Endothelial cell of umbilical vein (primary cell): ENCODE measurements around the gene CNTD1. TPM values are rescaled to one million over a fixed set of nuclear protein-coding genes. Genes with fewer than 3 reads are reported as not detected.

Experiments
- BruUV-seq: library from RNA; stranded (reverse); fragments of 400-500 nt; replicated peaks from 2 replicates; lab custom pipeline; 2021; lab: Mats Ljungman, UMichigan
- CTCF ChIA-PET: fragments of 300-600, 350-600 bp; sonication (Branson Sonifier 250); formaldehyde crosslinking; loops from one replicate; lab custom pipeline; 2021; ENCODE audit warnings: antibody characterized with exemption, inconsistent platforms; lab: Charles Lee
- POLR2A ChIA-PET: fragments of 300-600, 350-600 bp; sonication (Branson Sonifier 250); formaldehyde crosslinking; loops from one replicate; lab custom pipeline; 2021; ENCODE audit warnings: antibody characterized with exemption, inconsistent platforms; lab: Charles Lee
- DNase-seq: peaks from one replicate; pipeline ENCODE4 v3.0.0-alpha.2; 2011; ENCODE audit warnings: low read depth, low spot score
- FAIRE-seq: peaks from 2 replicates; lab custom pipeline; 2011; peaks lifted over from hg19 to GRCh38; lab: Jason Lieb, UNC
- H2AFZ ChIP-seq: 2 replicates; pipeline ENCODE4 v1.6.0; 2012; ENCODE audit warnings: low read depth, low read length, control low read depth, inconsistent platforms
- H3K27ac ChIP-seq: 2 replicates; pipeline ENCODE4 v1.5.1; 2011; ENCODE audit warnings: low read depth, mild to moderate bottlenecking, control low read depth, low read length, moderate library complexity; ENCODE audit not compliant: insufficient read depth
- H3K27me3 ChIP-seq, 2 experiments: 2 replicates each; pipeline versions ENCODE4 v1.6.0 to v1.6.1; 2011; ENCODE audit warnings: low read length in 2 of 2, mixed read lengths in 1 of 2; ENCODE audit not compliant: control insufficient read depth in 2 of 2, insufficient read depth in 2 of 2
- H3K36me3 ChIP-seq, 2 experiments: 2 replicates in 1 of 2; 3 replicates in 1 of 2; pipeline ENCODE4 v1.5.1; 2011; ENCODE audit warnings: low read length in 2 of 2, mild to moderate bottlenecking in 1 of 2, moderate library complexity in 1 of 2; ENCODE audit not compliant: control insufficient read depth in 2 of 2, insufficient read depth in 2 of 2; ENCODE audit errors: extremely low read depth in 1 of 2
- H3K4me1 ChIP-seq: 3 replicates; pipeline ENCODE4 v1.5.1; 2011; ENCODE audit warnings: mild to moderate bottlenecking, low read length; ENCODE audit not compliant: control insufficient read depth, insufficient read depth; ENCODE audit errors: extremely low read depth
- H3K4me2 ChIP-seq: 2 replicates; pipeline ENCODE4 v1.6.1; 2011; ENCODE audit warnings: low read length, control low read depth, mixed read lengths; ENCODE audit not compliant: insufficient read depth
- H3K4me3 ChIP-seq, 3 experiments: fragments of 200-600 bp in 1 of 3; sonication (generic), shearing (Covaris generic) in 1 of 3; replicated peaks in 1 of 3; 2 replicates each; pipeline ENCODE4 v1.5.1; 2011 to 2016; ENCODE audit warnings: control low read depth in 3 of 3, low read length in 3 of 3, mild to moderate bottlenecking in 2 of 3, inconsistent platforms in 1 of 3, low read depth in 1 of 3, moderate library complexity in 1 of 3; ENCODE audit not compliant: insufficient read depth in 1 of 3
- H3K79me2 ChIP-seq: 2 replicates; pipeline ENCODE4 v1.6.0; 2012; ENCODE audit warnings: low read length, inconsistent platforms; ENCODE audit not compliant: control insufficient read depth, insufficient read depth
- H3K9ac ChIP-seq: replicated peaks from 2 replicates; pipeline ENCODE3; 2011; ENCODE audit warnings: low read length, control low read depth; ENCODE audit not compliant: insufficient read depth; ENCODE audit errors: extremely low read depth
- H3K9me1 ChIP-seq: replicated peaks from 3 replicates; pipeline ENCODE4 v1.6.0; 2011; ENCODE audit warnings: mild to moderate bottlenecking, low read length; ENCODE audit not compliant: control insufficient read depth, insufficient read depth; ENCODE audit errors: extremely low read depth
- H3K9me3 ChIP-seq: replicated peaks from 2 replicates; pipeline ENCODE4 v1.5.1; 2012; ENCODE audit warnings: low read length, inconsistent platforms; ENCODE audit not compliant: control insufficient read depth, insufficient read depth
- H4K20me1 ChIP-seq: replicated peaks from 2 replicates; pipeline ENCODE3; 2011; ENCODE audit warnings: mild to moderate bottlenecking, low read length; ENCODE audit not compliant: control insufficient read depth, insufficient read depth; ENCODE audit errors: extremely low read depth
- CTCF ChIP-seq, 2 donors: IDR thresholded peaks; 1 replicate in 1 of 2; 2 replicates in 1 of 2; pipeline ENCODE4 v1.5.1; 2011; ENCODE audit warnings: low read length in 2 of 2, mild to moderate bottlenecking in 2 of 2, moderate library complexity in 2 of 2, control low read depth in 1 of 2, inconsistent platforms in 1 of 2, low read depth in 1 of 2; ENCODE audit not compliant: insufficient read depth in 1 of 2; ENCODE audit errors: extremely low read depth in 1 of 2
- EZH2 ChIP-seq: IDR thresholded peaks from 2 replicates; pipeline ENCODE4 v1.6.1; 2012; ENCODE audit warnings: borderline replicate concordance, low read depth, mild to moderate bottlenecking, moderate library complexity, low read length, inconsistent platforms; ENCODE audit not compliant: severe bottlenecking
- FOS ChIP-seq: IDR thresholded peaks from 2 replicates; pipeline ENCODE4 v1.6.1; 2011; ENCODE audit warnings: mild to moderate bottlenecking, low read length, moderate library complexity, borderline replicate concordance; ENCODE audit not compliant: insufficient read depth
- GATA2 ChIP-seq: IDR thresholded peaks from 2 replicates; pipeline ENCODE4 v1.7.0; 2011; ENCODE audit warnings: low read depth, mild to moderate bottlenecking, moderate library complexity, mixed read lengths, low read length; ENCODE audit not compliant: insufficient read length, insufficient read depth
- JUN ChIP-seq: IDR thresholded peaks from 2 replicates; pipeline ENCODE4 v1.6.1; 2011; ENCODE audit warnings: borderline replicate concordance, low read depth; ENCODE audit not compliant: insufficient read length, insufficient read depth
- MYC ChIP-seq: IDR thresholded peaks from one replicate; pipeline ENCODE4 v1.6.1; 2011; ENCODE audit warnings: mild to moderate bottlenecking, low read depth, low read length
- POLR2A ChIP-seq: IDR thresholded peaks from 2 replicates; pipeline ENCODE4 v1.6.1; 2012; ENCODE audit warnings: low read depth, mild to moderate bottlenecking, control low read depth, low read length
- POLR2AphosphoS5 ChIP-seq: IDR thresholded peaks from 2 replicates; pipeline ENCODE4 v1.6.1; 2012; ENCODE audit warnings: low read depth, mild to moderate bottlenecking, control low read depth, low read length, moderate library complexity; ENCODE audit not compliant: insufficient read depth
- dilution Hi-C: fragments of 300-500 bp; cut with MboI; formaldehyde crosslinking; loops from one replicate; pipeline ENCODE4 v1.15.0; 2019; ENCODE audit warnings: low sequenced_read_pairs; ENCODE audit not compliant: extremely low pct_ligation_motif_present
- intact Hi-C: fragments of 100-400 bp; cut with micrococcal nuclease; formaldehyde crosslinking; loops from one replicate; pipeline ENCODE4 v1.10.0; 2022
- polyA plus RNA-seq, 4 experiments: library from polyadenylated mRNA; depleted of rRNA in 3 of 4; stranded (reverse) in 3 of 4; unstranded in 1 of 4; fragments of >200 nt; gene quantifications; 2 replicates each; pipeline versions ENCODE4 v1.2.1 to v1.2.3, GENCODE V29; 2011 to 2012; ENCODE audit warnings: missing spikeins in 1 of 4
- total RNA-seq: library from RNA; stranded (reverse); gene quantifications from 2 replicates; pipeline ENCODE4 v1.2.3, GENCODE V29; 2021
- TF ChIP-seq, protein P1 (sequence below): IDR thresholded peaks from 2 replicates; pipeline ENCODE4 v1.6.1; 2011; ENCODE audit not compliant: insufficient read depth, insufficient read length

Gene CNTD1
- total and polyA plus RNA-seq, 2 donors (not counting 3 experiments of a cell fraction or from before 2014, with no cell fraction given) = not detected

DNA sequence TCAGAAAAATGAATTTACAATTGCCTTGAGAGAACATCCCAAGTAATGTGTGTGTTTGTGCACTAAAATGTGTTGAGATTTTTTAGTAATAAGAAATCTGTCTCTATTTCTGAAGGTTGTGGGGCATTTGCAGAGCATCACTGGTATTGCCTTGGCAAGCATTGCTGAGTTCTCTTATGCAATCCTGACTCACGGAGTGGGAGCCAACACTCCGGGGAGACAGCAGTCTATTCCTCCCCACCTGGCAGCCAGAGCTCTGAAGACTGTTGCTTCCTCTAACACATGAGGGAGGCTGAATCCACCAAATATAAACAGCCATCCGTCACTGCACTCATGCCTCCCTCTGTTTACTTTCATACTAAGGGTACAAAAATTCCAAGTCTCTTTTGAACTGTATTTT, 10.6 kb downstream of the CNTD1 start:
- POLR2A ChIA-PET = no interaction called here
- intact Hi-C loops = no loop called here
- dilution Hi-C loops = no loop called here
- no peak for TF ChIP-seq JUN
- no peak for TF ChIP-seq POLR2AphosphoS5
- TF ChIP-seq MYC = no peak
- no peak for TF ChIP-seq CTCF (IDR thresholded peaks at IDR 0.05; ENCODE audit: extremely low read depth in 1 of 2, insufficient read depth in 1 of 2, low read depth in 1 of 2, low read length in 2 of 2)
- no peak for TF ChIP-seq EZH2
- TF ChIP-seq POLR2A = no peak
- TF ChIP-seq, protein P1, sequence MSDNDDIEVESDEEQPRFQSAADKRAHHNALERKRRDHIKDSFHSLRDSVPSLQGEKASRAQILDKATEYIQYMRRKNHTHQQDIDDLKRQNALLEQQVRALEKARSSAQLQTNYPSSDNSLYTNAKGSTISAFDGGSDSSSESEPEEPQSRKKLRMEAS = no peak
- no peak for TF ChIP-seq GATA2
- no peak for TF ChIP-seq FOS
- CTCF ChIA-PET = interaction anchor here (1.0 to 1.3 kb wide), 3 partner anchors 9 to 46 kb away, joined by 3 to 5 read pairs (median 4); partner anchors contain the start of gene BECN1
- Histone ChIP-seq H3K4me1 (peaks cover 3% of the 10 kb centered on the region), H3K9me1 (no peaks in the 10 kb centered on the region), H3K79me2 (no peaks in the 10 kb centered on the region), H3K4me2 (no peak overlapping the region), H3K36me3 (peaks cover 13 to 16% of the 10 kb centered on the region in 2 experiments), H3K9ac (no peak overlapping the region), H3K9me3 (no peaks in the 10 kb centered on the region), H3K4me3 (no peak overlapping the region), H3K27ac (no peak overlapping the region), H2AFZ (no peak overlapping the region), H4K20me1 (no peaks in the 10 kb centered on the region), H3K27me3 (no peaks in the 10 kb centered on the region)
- FAIRE-seq (no peak), DNase-seq (no peak)
- no TSS peak for BruUV-seq
